HCT116 (cell line): ENCODE measurements around the gene CCR5AS.
"Not testable (repeated sequence)": the region's sequence is repeated elsewhere in the genome, so short reads cannot be mapped to it uniquely, and the experiment has no call there.

ENCODE experiments used
- ATAC-seq: fragments of 200-7000 bp; cut with Tn5 transposase; 2 replicates; pipeline ENCODE4 v1.9.1; 2020; ENCODE audit warnings: mild to moderate bottlenecking, moderate library complexity
- BruUV-seq: library from RNA; stranded (reverse); fragments of 400-500 nt; replicated peaks from 2 replicates; lab custom pipeline; 2021; lab: Mats Ljungman, UMichigan
- CTCF ChIA-PET: fragments of 300-600 bp; sonication (Branson Sonifier 250); formaldehyde crosslinking; loops from one replicate; lab custom pipeline; 2021; ENCODE audit warnings: antibody characterized with exemption; lab: Charles Lee
- POLR2A ChIA-PET: fragments of 300-600, 350-600 bp; sonication (Branson Sonifier 250); formaldehyde crosslinking; loops from one replicate; lab custom pipeline; 2021; ENCODE audit warnings: antibody characterized with exemption; lab: Charles Lee
- RAD21 ChIA-PET, 2 experiments: fragments of 300-600 bp; sonication (Branson Sonifier 250); formaldehyde crosslinking; loops; one replicate each; lab custom pipeline; 2023; ENCODE audit warnings: low total read pairs in 2 of 2; ENCODE audit not compliant: uncharacterized antibody in 2 of 2, unreplicated experiment in 2 of 2, low non-redundant PET in 1 of 2; lab: Charles Lee
- DNase-seq: peaks from one replicate; pipeline ENCODE4 v3.0.0-alpha.2; 2010; ENCODE audit warnings: low read depth, low spot score
- H2AFZ ChIP-seq: fragments of 200-600 bp; shearing (Covaris generic), sonication (generic); 2 replicates; pipeline ENCODE4 v1.6.1; 2017; ENCODE audit warnings: low read depth, mixed run types, mixed read lengths, antibody characterized with exemption, low read length; ENCODE audit not compliant: poor library complexity, severe bottlenecking
- H3K27ac ChIP-seq: 2 replicates; pipeline ENCODE4 v1.5.1; 2012; ENCODE audit warnings: low read depth, low read length
- H3K27me3 ChIP-seq: fragments of 200-600 bp; sonication (generic); 2 replicates; pipeline ENCODE4 v1.6.1; 2016; ENCODE audit warnings: mixed run types, low read length, mixed read lengths; ENCODE audit not compliant: insufficient read depth
- H3K36me3 ChIP-seq, 2 experiments: fragments of 200-500 bp in 1 of 2; fragments of 200-600 bp in 1 of 2; sonication (Bioruptor generic) in 1 of 2; sonication (generic) in 1 of 2; 2 replicates each; pipeline versions ENCODE4 v1.5.1 to v1.6.1; 2014 to 2016; ENCODE audit warnings: low read length in 2 of 2, inconsistent platforms in 1 of 2, mixed read lengths in 1 of 2, mixed run types in 1 of 2; ENCODE audit not compliant: insufficient read depth in 2 of 2, control insufficient read depth in 1 of 2
- H3K4me1 ChIP-seq, 2 experiments: fragments of 200-600 bp in 1 of 2; sonication (generic) in 1 of 2; 2 replicates each; pipeline versions ENCODE4 v1.5.1 to v1.6.1; 2012 to 2017; ENCODE audit warnings: low read length in 2 of 2, inconsistent platforms in 1 of 2, mild to moderate bottlenecking in 1 of 2, mixed read lengths in 1 of 2, mixed run types in 1 of 2, moderate library complexity in 1 of 2; ENCODE audit not compliant: insufficient read depth in 2 of 2, control insufficient read depth in 1 of 2
- H3K4me2 ChIP-seq: fragments of 200-600 bp; sonication (generic); 2 replicates; pipeline ENCODE4 v1.6.1; 2017; ENCODE audit warnings: mixed run types, low read length, mixed read lengths
- H3K4me3 ChIP-seq, 2 experiments: fragments of 200-600 bp in 1 of 2; sonication (generic) in 1 of 2; replicated peaks in 1 of 2; 2 replicates each; pipeline ENCODE4 v1.5.1; 2011 to 2016; ENCODE audit warnings: low read length in 2 of 2, control low read depth in 1 of 2, low read depth in 1 of 2, mild to moderate bottlenecking in 1 of 2, mixed read lengths in 1 of 2, mixed run types in 1 of 2
- H3K79me2 ChIP-seq: fragments of 200-600 bp; sonication (generic); 2 replicates; pipeline ENCODE4 v1.6.1; 2017; ENCODE audit warnings: mild to moderate bottlenecking, mixed run types, low read length, moderate library complexity, mixed read lengths; ENCODE audit not compliant: insufficient read depth
- H3K9ac ChIP-seq: fragments of 200-600 bp; sonication (generic); 2 replicates; pipeline ENCODE4 v1.6.1; 2016; ENCODE audit warnings: low read length, mixed read lengths
- H3K9me2 ChIP-seq: fragments of 200-600 bp; sonication (generic), shearing (Covaris generic); 2 replicates; pipeline ENCODE4 v1.6.1; 2017; ENCODE audit warnings: mixed run types, mild to moderate bottlenecking, moderate library complexity; ENCODE audit not compliant: insufficient read depth
- H3K9me3 ChIP-seq, 2 experiments: fragments of 200-500 bp in 1 of 2; fragments of 200-600 bp in 1 of 2; sonication (Bioruptor generic) in 1 of 2; sonication (generic) in 1 of 2; 2 replicates each; pipeline ENCODE4 v1.6.1; 2014 to 2017; ENCODE audit warnings: low read length in 2 of 2, mixed read lengths in 2 of 2, inconsistent platforms in 1 of 2, low read depth in 1 of 2, mild to moderate bottlenecking in 1 of 2, mixed run types in 1 of 2, moderate library complexity in 1 of 2; ENCODE audit not compliant: control insufficient read depth in 1 of 2, insufficient read depth in 1 of 2
- H4K20me1 ChIP-seq: fragments of 200-600 bp; sonication (generic), shearing (Covaris generic); 2 replicates; pipeline ENCODE4 v1.6.1; 2017; ENCODE audit warnings: mixed run types, mild to moderate bottlenecking, moderate library complexity; ENCODE audit not compliant: insufficient read depth
- CEBPB ChIP-seq: IDR thresholded peaks from 2 replicates; pipeline ENCODE4 v1.6.1; 2012; ENCODE audit warnings: low read depth
- intact Hi-C: fragments of 100-400 bp; cut with micrococcal nuclease; formaldehyde crosslinking; loops from 2 replicates; pipeline ENCODE4 v1.10.0; 2022

The CCR5AS gene

DNA sequence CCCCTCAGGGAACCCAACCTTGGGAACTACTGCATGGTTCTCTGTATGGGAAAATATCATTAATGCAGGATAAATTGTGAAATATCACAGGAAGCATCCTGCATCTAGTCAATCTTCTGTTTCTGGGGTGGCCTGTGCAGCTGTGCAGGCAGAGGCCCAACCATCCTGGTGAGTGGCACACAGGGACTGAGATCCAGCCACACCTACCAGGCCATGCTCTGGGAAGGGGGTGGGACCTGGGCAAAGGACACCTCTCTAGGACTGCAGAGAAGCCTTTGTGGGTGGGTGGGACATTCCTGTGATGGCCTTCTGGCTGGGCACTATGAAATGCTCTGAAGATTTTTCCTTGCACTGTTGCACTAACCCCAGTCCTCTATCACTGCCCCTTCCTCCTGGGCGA is 27.0 kb upstream of the CCR5AS start:
- no peak overlapping the region for H3K27ac ChIP-seq
- H3K79me2 ChIP-seq = no peaks in the 10 kb centered on the region
- H3K27me3 ChIP-seq = no peaks in the 10 kb centered on the region
- ChIA-PET POLR2A (no interaction called here), RAD21 (no interaction called here), CTCF (no interaction called here)
- no peak overlapping the region for H3K4me2 ChIP-seq
- H4K20me1 ChIP-seq = no peaks in the 10 kb centered on the region
- no TSS peak for BruUV-seq
- peaks cover 0 to 5% of the 10 kb centered on the region in 2 experiments; a peak in 1 of 4 replicates for H3K9me3 ChIP-seq
- H3K4me3 ChIP-seq = no peak overlapping the region
- H3K9me2 ChIP-seq = no peaks in the 10 kb centered on the region
- intact Hi-C loops = no loop called here
- H2AFZ ChIP-seq = no peak overlapping the region
- no peak overlapping the region for H3K9ac ChIP-seq
- H3K4me1 ChIP-seq = no peaks in the 10 kb centered on the region
- no peak for ATAC-seq
- TF ChIP-seq CEBPB = no peak
- H3K36me3 ChIP-seq = no peaks in the 10 kb centered on the region
- DNase-seq = no peak

DNA sequence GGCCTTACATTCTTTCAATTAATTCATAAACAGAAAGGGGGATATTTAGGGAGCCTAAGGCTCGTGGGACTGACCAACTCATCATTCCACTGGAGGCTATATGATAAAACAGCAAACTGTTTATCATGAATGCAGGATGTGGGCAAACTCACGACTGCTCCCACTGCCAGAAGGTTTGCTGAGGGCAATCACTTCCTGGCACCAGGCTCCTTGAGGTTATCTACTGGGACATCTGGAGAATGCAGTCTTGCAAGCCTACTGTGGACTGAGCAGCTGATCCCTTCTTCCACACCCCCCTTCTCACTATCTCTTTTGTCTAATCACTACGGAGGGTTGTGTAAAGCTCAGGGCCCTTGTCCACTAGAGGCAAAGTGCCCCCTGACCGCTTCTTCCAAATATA is 26.3 kb upstream of the CCR5AS start:
- BruUV-seq, H3K79me2 ChIP-seq, POLR2A ChIA-PET, H3K36me3 ChIP-seq, H3K27ac ChIP-seq, H3K4me2 ChIP-seq, H3K9ac ChIP-seq, H3K9me2 ChIP-seq, H3K4me3 ChIP-seq, H3K27me3 ChIP-seq, DNase-seq, H3K4me1 ChIP-seq, H3K9me3 ChIP-seq, ATAC-seq, H4K20me1 ChIP-seq, H2AFZ ChIP-seq, intact Hi-C loops, CTCF ChIA-PET, RAD21 ChIA-PET: not testable (repeated sequence)

DNA sequence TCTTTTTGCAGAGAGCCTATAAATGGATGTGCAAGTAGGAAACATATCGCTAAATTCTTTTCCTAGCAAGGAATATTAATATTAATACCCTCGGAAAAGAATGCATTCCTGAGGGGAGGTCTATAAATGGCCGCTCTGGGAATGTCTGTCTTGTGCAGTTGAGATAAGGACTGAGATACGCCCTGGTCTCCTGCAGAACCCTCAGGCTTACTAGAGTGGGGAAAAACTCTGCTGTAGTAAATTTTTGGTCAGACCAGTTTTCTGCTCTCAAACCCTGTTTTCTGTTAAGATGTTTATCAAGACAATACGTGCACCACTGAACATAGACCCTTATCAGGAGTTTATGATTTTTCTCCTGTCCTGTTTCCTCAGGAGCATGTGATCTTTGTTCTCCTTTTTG is 25.0 kb upstream of the CCR5AS start:
- CTCF ChIA-PET, intact Hi-C loops: not testable (repeated sequence)

DNA sequence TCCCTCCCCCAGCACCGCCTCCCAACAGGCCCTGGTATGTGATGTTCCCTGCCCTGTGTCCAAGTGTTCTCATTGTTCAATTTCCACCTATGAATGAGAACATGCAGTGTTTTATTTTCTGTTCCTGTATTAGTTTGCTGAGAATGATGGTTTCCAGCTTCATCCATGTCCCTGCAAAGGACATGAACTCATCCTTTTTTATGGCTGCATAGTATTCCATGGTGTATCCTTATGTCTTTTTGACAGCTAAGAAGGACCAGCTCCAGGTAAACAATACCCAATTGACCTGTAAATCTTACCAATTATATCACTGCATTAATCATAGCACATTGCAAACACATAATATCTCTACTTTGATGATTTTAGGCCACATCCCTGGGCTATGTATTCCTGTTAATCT is 24.0 kb upstream of the CCR5AS start:
- H3K27ac ChIP-seq, H3K9ac ChIP-seq, H4K20me1 ChIP-seq, H3K4me1 ChIP-seq, CTCF ChIA-PET, intact Hi-C loops, H3K4me3 ChIP-seq, DNase-seq, BruUV-seq, H3K36me3 ChIP-seq, H3K27me3 ChIP-seq, H3K79me2 ChIP-seq, RAD21 ChIA-PET, H3K4me2 ChIP-seq, H3K9me3 ChIP-seq, H2AFZ ChIP-seq, POLR2A ChIA-PET, ATAC-seq, H3K9me2 ChIP-seq: not testable (repeated sequence)

More for the DNA sequence above, 25.0 kb upstream of the CCR5AS start:
- H3K9me2 ChIP-seq, BruUV-seq, H3K36me3 ChIP-seq, RAD21 ChIA-PET, H3K27ac ChIP-seq, H3K9me3 ChIP-seq, H3K4me3 ChIP-seq, H2AFZ ChIP-seq, H3K9ac ChIP-seq, POLR2A ChIA-PET, H3K79me2 ChIP-seq, H3K4me1 ChIP-seq, DNase-seq, H4K20me1 ChIP-seq, H3K4me2 ChIP-seq, H3K27me3 ChIP-seq, ATAC-seq: not testable (repeated sequence)
